H9 (cell line): Measurements from ENCODE around the gene MTNR1A. TPM values are rescaled to one million over a fixed set of nuclear protein-coding genes. Genes with fewer than 3 reads are reported as not detected.

ENCODE experiments used
- DNase-seq: peaks from one replicate; pipeline ENCODE4 v3.0.0-alpha.2; 2017
- H2AFZ ChIP-seq: one replicate; pipeline ENCODE4 v1.6.1; 2013; ENCODE audit warnings: mild to moderate bottlenecking, low read length, control low read depth, moderate library complexity
- H2AK5ac ChIP-seq: 2 replicates; pipeline ENCODE4 v1.6.1; 2013; ENCODE audit warnings: low read length, control low read depth, mixed read lengths; ENCODE audit not compliant: insufficient read length
- H2BK120ac ChIP-seq: one replicate; pipeline ENCODE4 v1.6.1; 2013; ENCODE audit warnings: low read depth, mild to moderate bottlenecking, low read length, control low read depth, inconsistent platforms; ENCODE audit not compliant: poor library complexity, severe bottlenecking
- H2BK12ac ChIP-seq: 2 replicates; pipeline ENCODE4 v1.6.1; 2013; ENCODE audit warnings: low read length, control low read depth, mixed read lengths, low read depth; ENCODE audit not compliant: insufficient read length
- H2BK15ac ChIP-seq: 2 replicates; pipeline ENCODE4 v1.6.1; 2013; ENCODE audit warnings: low read depth, low read length, control low read depth
- H2BK20ac ChIP-seq: one replicate; pipeline ENCODE4 v1.6.1; 2013; ENCODE audit warnings: low read depth, mild to moderate bottlenecking, low read length, control low read depth, inconsistent platforms; ENCODE audit not compliant: poor library complexity, severe bottlenecking
- H2BK5ac ChIP-seq: 2 replicates; pipeline ENCODE4 v1.6.1; 2013; ENCODE audit warnings: low read length, control low read depth, mixed read lengths; ENCODE audit not compliant: insufficient read length
- H3K14ac ChIP-seq: 2 replicates; pipeline ENCODE4 v1.6.1; 2013; ENCODE audit warnings: low read length, control low read depth; ENCODE audit not compliant: insufficient read depth
- H3K18ac ChIP-seq: 2 replicates; pipeline ENCODE4 v1.6.1; 2013; ENCODE audit warnings: low read depth, mild to moderate bottlenecking, mixed read lengths, low read length, control low read depth; ENCODE audit not compliant: insufficient read length
- H3K23ac ChIP-seq: 2 replicates; pipeline ENCODE4 v1.6.1; 2013; ENCODE audit warnings: low read length, control low read depth, mixed read lengths, low read depth; ENCODE audit not compliant: insufficient read length
- H3K23me2 ChIP-seq: 2 replicates; pipeline ENCODE4 v1.6.1; 2013; ENCODE audit warnings: low read depth, mild to moderate bottlenecking, mixed read lengths, low read length, control low read depth; ENCODE audit not compliant: insufficient read length, poor library complexity, severe bottlenecking
- H3K27ac ChIP-seq: 2 replicates; pipeline ENCODE4 v1.5.1; 2013; ENCODE audit warnings: low read length, control low read depth, mixed read lengths, low read depth; ENCODE audit not compliant: insufficient read length
- H3K27me3 ChIP-seq: 2 replicates; pipeline ENCODE4 v1.6.1; 2013; ENCODE audit warnings: low read length, control low read depth, inconsistent platforms; ENCODE audit not compliant: insufficient read depth
- H3K4ac ChIP-seq: 2 replicates; pipeline ENCODE4 v1.6.1; 2013; ENCODE audit warnings: low read depth, mild to moderate bottlenecking, control low read depth, inconsistent platforms, low read length, moderate library complexity
- H3K4me1 ChIP-seq: 2 replicates; pipeline ENCODE4 v1.6.1; 2013; ENCODE audit warnings: low read length, control low read depth, inconsistent platforms; ENCODE audit not compliant: insufficient read depth
- H3K4me2 ChIP-seq: 2 replicates; pipeline ENCODE4 v1.6.1; 2013; ENCODE audit warnings: low read length, control low read depth, mixed read lengths; ENCODE audit not compliant: insufficient read length, insufficient read depth
- H3K56ac ChIP-seq: 2 replicates; pipeline ENCODE4 v1.6.1; 2013; ENCODE audit warnings: low read depth, mild to moderate bottlenecking, mixed read lengths, low read length, control low read depth; ENCODE audit not compliant: insufficient read length
- H3K79me1 ChIP-seq: 2 replicates; pipeline ENCODE4 v1.6.1; 2013; ENCODE audit warnings: low read depth, mild to moderate bottlenecking, moderate library complexity, low read length, control low read depth, inconsistent platforms; ENCODE audit not compliant: insufficient read depth, poor library complexity, severe bottlenecking
- H3K79me2 ChIP-seq: 2 replicates; pipeline ENCODE4 v1.6.1; 2013; ENCODE audit warnings: low read length, control low read depth, inconsistent platforms; ENCODE audit not compliant: insufficient read depth
- H3K9ac ChIP-seq: 2 replicates; pipeline ENCODE4 v1.6.1; 2013; ENCODE audit warnings: low read length, control low read depth, mixed read lengths; ENCODE audit not compliant: insufficient read length; ENCODE audit errors: extremely low read depth
- H3K9me3 ChIP-seq: one replicate; pipeline ENCODE4 v1.6.1; 2013; ENCODE audit warnings: low read depth, low read length, inconsistent platforms; ENCODE audit not compliant: control insufficient read depth
- H3T11ph ChIP-seq: one replicate; pipeline ENCODE4 v1.6.1; 2013; ENCODE audit warnings: mild to moderate bottlenecking, low read length, control low read depth, inconsistent platforms
- H4K20me1 ChIP-seq: one replicate; pipeline ENCODE4 v1.6.1; 2013; ENCODE audit not compliant: control insufficient read depth, insufficient read length, insufficient read depth
- H4K5ac ChIP-seq: 2 replicates; pipeline ENCODE4 v1.6.1; 2013; ENCODE audit warnings: low read depth, mild to moderate bottlenecking, mixed read lengths, low read length, control low read depth; ENCODE audit not compliant: insufficient read length
- H4K8ac ChIP-seq: replicated peaks from 2 replicates; pipeline ENCODE4 v1.6.1; 2013; ENCODE audit warnings: low read length, control low read depth, mixed read lengths, low read depth; ENCODE audit not compliant: insufficient read length
- H4K91ac ChIP-seq: 2 replicates; pipeline ENCODE4 v1.6.1; 2013; ENCODE audit warnings: low read depth, mild to moderate bottlenecking, moderate library complexity, mixed read lengths, low read length, control low read depth; ENCODE audit not compliant: insufficient read length
- H3K27ac Mint-ChIP-seq, 3 experiments: 2 replicates in 2 of 3; 3 replicates in 1 of 3; pipeline ENCODE4 v1.8.0; 2020 to 2021; ENCODE audit warnings: mixed read lengths in 3 of 3, mild to moderate bottlenecking in 1 of 3, moderate library complexity in 1 of 3
- H3K27me3 Mint-ChIP-seq: 2 replicates; pipeline ENCODE4 v1.8.0; 2021; ENCODE audit warnings: low read depth, mild to moderate bottlenecking, moderate library complexity, mixed read lengths
- H3K36me3 Mint-ChIP-seq, 3 experiments: 2 replicates in 2 of 3; 3 replicates in 1 of 3; pipeline ENCODE4 v1.8.0; 2020 to 2021; ENCODE audit warnings: low read depth in 3 of 3, mixed read lengths in 3 of 3; ENCODE audit not compliant: insufficient read depth in 1 of 3
- H3K4me1 Mint-ChIP-seq, 2 experiments: 2 replicates each; pipeline ENCODE4 v1.8.0; 2020; ENCODE audit warnings: mixed read lengths in 2 of 2
- H3K4me3 Mint-ChIP-seq, 2 experiments: 2 replicates in 1 of 2; 3 replicates in 1 of 2; pipeline ENCODE4 v1.8.0; 2020 to 2021; ENCODE audit warnings: mild to moderate bottlenecking in 2 of 2, mixed read lengths in 2 of 2, moderate library complexity in 1 of 2
- H3K9me3 Mint-ChIP-seq, 2 experiments: 2 replicates in 1 of 2; 3 replicates in 1 of 2; pipeline ENCODE4 v1.8.0; 2020; ENCODE audit warnings: mild to moderate bottlenecking in 2 of 2, mixed read lengths in 2 of 2, moderate library complexity in 1 of 2
- WGBS: extraction: QIAGEN DNeasy Blood & Tissue Kit; methylation state at CpG from one replicate; pipeline ENCODE4 v1.1.7; 2013; ENCODE audit warnings: missing lambda C conversion rate, low lambda C conversion rate, mixed read lengths; ENCODE audit not compliant: insufficient read length; ENCODE audit errors: extremely low coverage; 5-methylcytosine and 5-hydroxymethylcytosine counted together
- total RNA-seq: library from RNA; stranded (reverse); gene quantifications from 2 replicates; pipeline ENCODE4 v1.2.1, GENCODE V29; 2021
- TF ChIP-seq, protein P1 (sequence below): fragments of 200-600 bp; sonication (generic); conservative IDR thresholded peaks from 3 replicates; pipeline ENCODE4 v1.8.0; 2021; ENCODE audit warnings: antibody characterized with exemption, mild to moderate bottlenecking

MTNR1A gene
- total RNA-seq, 1 experiment from 2014 or later = 0.57 TPM

DNA sequence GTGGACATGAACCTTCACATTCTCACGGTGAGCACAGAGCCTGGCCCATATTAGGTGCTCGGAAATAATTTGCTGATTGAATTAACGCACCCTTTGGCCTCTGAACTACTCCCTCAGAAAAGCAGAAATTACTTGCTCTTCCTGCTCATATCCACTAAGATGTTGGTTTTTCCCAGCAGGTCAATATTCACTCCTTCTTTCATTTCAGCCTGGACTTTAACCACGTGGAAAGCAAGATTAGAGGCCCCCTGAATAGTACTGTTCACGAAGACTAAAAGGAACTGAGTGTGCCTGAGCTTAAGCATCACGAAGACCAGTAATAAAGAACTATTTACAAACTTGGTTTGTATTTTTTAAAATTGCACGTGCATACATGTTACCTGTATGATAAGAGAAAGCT is 9.9 kb downstream of the MTNR1A start:
- Histone ChIP-seq H4K8ac (no peak overlapping the region), H3K79me2 (no peaks in the 10 kb centered on the region), H3K9ac (no peak overlapping the region), H2BK120ac (no peak overlapping the region), H3K18ac (no peak overlapping the region), H4K20me1 (no peaks in the 10 kb centered on the region), H2BK15ac (no peak overlapping the region), H3K14ac (no peak overlapping the region), H4K91ac (no peak overlapping the region), H2AK5ac (no peak overlapping the region), H3K4me1 (no peaks in the 10 kb centered on the region), H3K56ac (no peak overlapping the region), H2BK20ac (no peak overlapping the region), H3T11ph (no peak overlapping the region), H3K23me2 (no peaks in the 10 kb centered on the region), H3K4me2 (no peak overlapping the region), H2BK5ac (no peak overlapping the region), H3K79me1 (no peaks in the 10 kb centered on the region), H4K5ac (no peak overlapping the region), H3K27ac (no peak overlapping the region), H2AFZ (no peak overlapping the region), H3K4ac (no peak overlapping the region), H3K27me3 (no peaks in the 10 kb centered on the region), H3K23ac (no peak overlapping the region), H2BK12ac (no peak overlapping the region), H3K9me3 (no peaks in the 10 kb centered on the region)
- Mint-ChIP-seq H3K36me3 (peaks cover 0 to 9% (median 3%) of the 10 kb centered on the region in 3 experiments; a peak in 3 of 7 replicates), H3K27me3 (peaks cover 10% of the 10 kb centered on the region), H3K4me1 (no peaks in the 10 kb centered on the region), H3K27ac (no peak overlapping the region), H3K9me3 (peaks cover 6 to 11% of the 10 kb centered on the region in 2 experiments; a peak in 4 of 5 replicates), H3K4me3 (no peak overlapping the region)
- no CpG with 5 or more reads among the region's 7 CpGs for WGBS
- DNase-seq = no peak
- TF ChIP-seq, protein P1, sequence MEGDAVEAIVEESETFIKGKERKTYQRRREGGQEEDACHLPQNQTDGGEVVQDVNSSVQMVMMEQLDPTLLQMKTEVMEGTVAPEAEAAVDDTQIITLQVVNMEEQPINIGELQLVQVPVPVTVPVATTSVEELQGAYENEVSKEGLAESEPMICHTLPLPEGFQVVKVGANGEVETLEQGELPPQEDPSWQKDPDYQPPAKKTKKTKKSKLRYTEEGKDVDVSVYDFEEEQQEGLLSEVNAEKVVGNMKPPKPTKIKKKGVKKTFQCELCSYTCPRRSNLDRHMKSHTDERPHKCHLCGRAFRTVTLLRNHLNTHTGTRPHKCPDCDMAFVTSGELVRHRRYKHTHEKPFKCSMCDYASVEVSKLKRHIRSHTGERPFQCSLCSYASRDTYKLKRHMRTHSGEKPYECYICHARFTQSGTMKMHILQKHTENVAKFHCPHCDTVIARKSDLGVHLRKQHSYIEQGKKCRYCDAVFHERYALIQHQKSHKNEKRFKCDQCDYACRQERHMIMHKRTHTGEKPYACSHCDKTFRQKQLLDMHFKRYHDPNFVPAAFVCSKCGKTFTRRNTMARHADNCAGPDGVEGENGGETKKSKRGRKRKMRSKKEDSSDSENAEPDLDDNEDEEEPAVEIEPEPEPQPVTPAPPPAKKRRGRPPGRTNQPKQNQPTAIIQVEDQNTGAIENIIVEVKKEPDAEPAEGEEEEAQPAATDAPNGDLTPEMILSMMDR = no peak
